Measurements from ENCODE around the gene KRTAP5-8. TPM values are rescaled to one million over a fixed set of nuclear protein-coding genes. Genes with fewer than 3 reads are reported as not detected.
"Not testable (repeated sequence)": the region's sequence is repeated elsewhere in the genome, so short reads cannot be mapped to it uniquely, and the experiment has no call there.

KRTAP5-8 gene
- total RNA-seq = under 1 TPM in 1 of 3 donors, not detected in 2; 0.32 TPM

- H3K36me3 ChIP-seq; H3K4me1 ChIP-seq; DNase-seq (ENCODE audit: low spot score in 2 of 2); H3K27me3 ChIP-seq; H3K4me3 ChIP-seq; H3K9me3 ChIP-seq; H3K27ac ChIP-seq; intact Hi-C loops (cut with DNase I; ENCODE audit: low total_unique reads): not testable (repeated sequence)
These were observed at the start of gene KRTAP5-8 for GRCh38 chr11:71537977-71538665. KRTAP5-8 (plus strand) TSS chr11:71538025; CDS start chr11:71538056, 31 bp downstream.

DNA sequence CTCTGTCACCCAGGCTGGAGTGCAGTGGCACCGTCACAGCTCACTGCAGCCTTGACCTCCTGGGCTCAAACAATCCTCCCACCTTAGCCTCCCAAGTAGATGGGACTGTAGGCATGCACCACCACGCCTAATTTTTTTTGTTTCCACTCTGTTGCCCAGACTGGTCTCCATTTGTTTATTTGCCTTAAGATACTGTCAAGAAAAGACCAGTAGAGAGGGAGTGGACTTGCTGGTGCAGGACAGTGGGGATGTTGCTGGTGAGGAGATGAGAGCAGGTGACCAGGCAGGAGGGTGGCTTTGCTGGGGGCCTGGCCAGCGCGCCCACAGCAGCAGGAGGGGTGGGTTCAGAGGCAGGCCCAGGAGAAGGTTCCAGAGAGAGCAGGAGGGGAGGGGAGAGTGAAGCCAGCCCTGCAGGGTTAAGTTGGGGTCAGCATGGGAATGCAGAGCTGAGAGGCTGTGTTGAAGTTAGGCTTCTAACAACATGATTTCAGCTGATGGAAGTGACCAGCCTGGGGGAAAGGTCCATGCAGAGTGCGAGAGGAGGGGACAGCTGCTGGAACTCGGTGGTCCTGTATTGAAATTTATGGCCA lies 49.0 kb upstream of the KRTAP5-8 start:
- peaks cover 16% of the 10 kb centered on the region for H3K36me3 ChIP-seq
- H3K4me3 ChIP-seq = no peak overlapping the region
- no peak overlapping the region for H3K27ac ChIP-seq
- DNase-seq (ENCODE audit: low spot score in 2 of 2) = peak in 1 of 2 donors; percentile 17
- no peaks in the 10 kb centered on the region for H3K9me3 ChIP-seq
- TF ChIP-seq, protein P1, sequence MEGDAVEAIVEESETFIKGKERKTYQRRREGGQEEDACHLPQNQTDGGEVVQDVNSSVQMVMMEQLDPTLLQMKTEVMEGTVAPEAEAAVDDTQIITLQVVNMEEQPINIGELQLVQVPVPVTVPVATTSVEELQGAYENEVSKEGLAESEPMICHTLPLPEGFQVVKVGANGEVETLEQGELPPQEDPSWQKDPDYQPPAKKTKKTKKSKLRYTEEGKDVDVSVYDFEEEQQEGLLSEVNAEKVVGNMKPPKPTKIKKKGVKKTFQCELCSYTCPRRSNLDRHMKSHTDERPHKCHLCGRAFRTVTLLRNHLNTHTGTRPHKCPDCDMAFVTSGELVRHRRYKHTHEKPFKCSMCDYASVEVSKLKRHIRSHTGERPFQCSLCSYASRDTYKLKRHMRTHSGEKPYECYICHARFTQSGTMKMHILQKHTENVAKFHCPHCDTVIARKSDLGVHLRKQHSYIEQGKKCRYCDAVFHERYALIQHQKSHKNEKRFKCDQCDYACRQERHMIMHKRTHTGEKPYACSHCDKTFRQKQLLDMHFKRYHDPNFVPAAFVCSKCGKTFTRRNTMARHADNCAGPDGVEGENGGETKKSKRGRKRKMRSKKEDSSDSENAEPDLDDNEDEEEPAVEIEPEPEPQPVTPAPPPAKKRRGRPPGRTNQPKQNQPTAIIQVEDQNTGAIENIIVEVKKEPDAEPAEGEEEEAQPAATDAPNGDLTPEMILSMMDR (IDR thresholded peaks at IDR 0.05) = no peak
- no peaks in the 10 kb centered on the region for H3K27me3 ChIP-seq
- no peaks in the 10 kb centered on the region for H3K4me1 ChIP-seq
- intact Hi-C loops (cut with DNase I; ENCODE audit: low total_unique reads) = no loop called here

DNA sequence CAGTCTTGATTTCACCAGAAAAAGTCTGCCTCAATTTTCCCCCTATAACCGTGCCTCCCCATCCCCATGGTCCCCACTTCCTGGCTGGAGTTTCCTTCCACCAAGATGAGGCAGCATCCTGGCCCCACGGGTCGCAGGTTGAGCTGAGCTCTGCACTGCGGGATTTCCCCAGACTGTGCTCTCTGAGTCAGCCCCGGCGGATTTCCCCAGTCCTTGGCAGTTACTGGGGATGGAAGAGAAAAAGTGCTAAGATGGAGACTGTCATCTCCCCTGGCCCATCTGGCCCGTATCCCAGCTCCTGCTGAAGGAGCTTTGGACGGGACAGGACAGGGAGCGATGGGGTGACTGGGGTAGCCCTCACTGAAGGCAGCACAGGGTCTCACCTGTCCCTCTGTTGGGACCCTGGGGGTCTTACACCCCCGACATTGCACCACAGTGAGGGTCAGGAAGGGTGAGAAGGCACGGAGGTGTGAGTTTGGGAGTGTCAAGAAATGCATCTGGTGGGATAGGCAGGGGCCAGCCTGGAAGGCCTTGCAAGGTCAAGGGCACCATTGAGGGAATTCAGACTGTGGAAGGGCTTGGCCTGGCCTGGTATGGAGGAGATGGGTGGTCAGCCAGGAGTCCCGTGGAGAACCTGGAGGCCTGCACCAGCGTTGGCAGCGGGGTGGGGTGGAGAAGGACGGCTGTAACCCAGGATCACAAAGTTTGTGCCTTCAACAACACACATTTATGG lies 48.3 kb upstream of the KRTAP5-8 start:
- Histone ChIP-seq H3K9me3 (no peaks in the 10 kb centered on the region), H3K4me3 (no peak overlapping the region), H3K4me1 (no peaks in the 10 kb centered on the region), H3K27me3 (no peaks in the 10 kb centered on the region), H3K27ac (no peak overlapping the region), H3K36me3 (peaks cover 10% of the 10 kb centered on the region)
- intact Hi-C loops (cut with DNase I; ENCODE audit: low total_unique reads) = no loop called here
- peak in 1 of 2 donors; percentile 48 for DNase-seq (ENCODE audit: low spot score in 2 of 2)
- no peak for TF ChIP-seq POLR2A (IDR thresholded peaks at IDR 0.05)
- TF ChIP-seq, protein P1 (IDR thresholded peaks at IDR 0.05) = no peak
- no peak for TF ChIP-seq POLR2AphosphoS5 (IDR thresholded peaks at IDR 0.05)

DNA sequence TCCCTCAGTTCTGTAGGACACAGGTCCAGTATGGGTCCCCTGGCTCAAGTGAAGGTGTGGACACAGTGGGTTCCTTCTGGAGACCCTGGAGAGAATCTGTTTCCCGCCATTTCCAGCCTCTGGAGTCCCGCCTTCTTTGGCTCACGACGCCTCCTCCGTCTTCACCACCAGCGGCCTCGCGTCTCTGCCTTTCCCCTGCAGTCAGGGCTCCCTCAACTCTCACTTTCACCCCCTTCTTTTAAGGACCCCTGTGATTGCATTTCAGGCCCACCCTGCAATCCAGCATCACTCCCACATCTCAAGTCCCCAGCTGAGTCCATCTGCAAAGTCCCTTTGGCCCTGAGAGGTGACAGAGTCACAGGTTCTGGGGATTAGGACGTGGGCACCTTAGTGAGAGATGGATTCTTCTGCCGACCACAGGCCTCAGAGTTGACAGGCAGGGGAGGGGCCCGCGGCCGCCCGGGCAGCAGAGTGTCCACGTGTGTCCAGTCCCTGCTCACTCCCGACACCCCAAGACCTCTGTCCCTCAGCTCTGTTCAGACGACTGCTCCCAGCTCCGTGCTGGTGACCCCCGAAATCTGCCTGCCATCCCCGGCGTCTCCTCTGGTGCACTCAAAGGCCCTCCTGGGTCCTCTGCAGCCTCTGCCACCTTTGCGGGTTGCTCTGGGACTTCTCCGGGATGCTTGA lies 47.6 kb upstream of the KRTAP5-8 start:
- no peaks in the 10 kb centered on the region for H3K4me1 ChIP-seq
- DNase-seq (ENCODE audit: low spot score in 2 of 2) = peak in 1 of 2 donors; percentile 43
- no peaks in the 10 kb centered on the region for H3K9me3 ChIP-seq
- TF ChIP-seq, protein P1 (IDR thresholded peaks at IDR 0.05) = no peak
- TF ChIP-seq POLR2AphosphoS5 (IDR thresholded peaks at IDR 0.05) (no peak), POLR2A (IDR thresholded peaks at IDR 0.05) (no peak)
- peaks cover 10% of the 10 kb centered on the region for H3K36me3 ChIP-seq
- intact Hi-C loops (cut with DNase I; ENCODE audit: low total_unique reads) = no loop called here
- no peak overlapping the region for H3K4me3 ChIP-seq
- H3K27me3 ChIP-seq = no peaks in the 10 kb centered on the region
- no peak overlapping the region for H3K27ac ChIP-seq

DNA sequence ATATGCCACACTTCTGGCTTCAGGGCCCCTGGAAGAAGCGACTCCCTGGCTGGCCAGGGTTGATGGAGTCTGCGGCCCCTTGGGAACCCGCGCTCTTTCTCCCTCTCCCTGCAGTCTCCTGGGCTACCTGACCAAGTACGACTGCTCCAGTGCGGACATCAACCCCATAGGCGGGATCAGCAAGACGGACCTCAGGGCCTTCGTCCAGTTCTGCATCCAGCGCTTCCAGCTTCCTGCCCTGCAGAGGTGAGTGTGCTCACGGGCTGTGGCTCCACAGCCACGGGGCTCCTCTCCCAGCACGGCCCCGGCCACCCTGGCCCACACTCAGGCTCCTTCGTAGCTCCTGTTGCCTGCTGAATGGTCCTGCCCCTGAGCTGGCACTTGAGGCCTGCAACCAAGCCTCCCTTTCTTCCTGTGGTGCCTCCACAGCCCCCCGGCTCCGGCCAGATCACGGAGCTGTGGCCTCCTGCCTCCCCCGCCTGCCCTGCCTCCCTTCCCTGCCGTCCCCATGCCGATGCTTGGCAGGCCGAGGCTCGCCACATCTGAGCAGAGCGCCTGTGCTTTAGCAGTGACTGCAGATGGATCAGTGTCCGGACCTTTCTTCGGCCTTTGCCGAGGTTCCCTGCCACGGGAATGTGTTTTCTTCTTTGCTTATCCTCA lies 47.0 kb upstream of the KRTAP5-8 start:
- Histone ChIP-seq H3K36me3 (peaks cover 10% of the 10 kb centered on the region), H3K27me3 (no peaks in the 10 kb centered on the region), H3K27ac (no peak overlapping the region), H3K4me1 (no peaks in the 10 kb centered on the region), H3K9me3 (no peaks in the 10 kb centered on the region), H3K4me3 (no peak overlapping the region)
- TF ChIP-seq, protein P1 (IDR thresholded peaks at IDR 0.05) = no peak
- no peak for TF ChIP-seq POLR2AphosphoS5 (IDR thresholded peaks at IDR 0.05)
- no peak for TF ChIP-seq POLR2A (IDR thresholded peaks at IDR 0.05)
- intact Hi-C loops (cut with DNase I; ENCODE audit: low total_unique reads) = no loop called here
- no peak for DNase-seq (ENCODE audit: low spot score in 2 of 2)
